Thoracic aorta (tissue), 2 donors: ENCODE data around the gene CUBN. TPM values are rescaled to one million over a fixed set of nuclear protein-coding genes. Genes with fewer than 3 reads are reported as not detected.

Source experiments
- ATAC-seq: fragments of 150-250 bp; one replicate; pipeline ENCODE4 v1.8.0; 2017; ENCODE audit warnings: low read depth; ENCODE audit not compliant: insufficient number of reproducible peaks, low FRiP score
- DNase-seq: peaks from one replicate; pipeline ENCODE4 v3.0.0-alpha.2; 2020; ENCODE audit warnings: low spot score
- H3K27ac ChIP-seq, 2 donors: fragments of 200-600 bp; sonication (generic); 1 replicate in 1 of 2; 2 replicates in 1 of 2; pipeline ENCODE4 v1.5.1; 2016; ENCODE audit warnings: mild to moderate bottlenecking in 2 of 2, moderate library complexity in 2 of 2
- H3K27me3 ChIP-seq: fragments of 200-600 bp; sonication (generic); replicated peaks from 2 replicates; pipeline ENCODE4 v1.6.0; 2016; ENCODE audit warnings: mild to moderate bottlenecking; ENCODE audit not compliant: insufficient read depth
- H3K36me3 ChIP-seq: fragments of 200-600 bp; sonication (generic); one replicate; pipeline ENCODE4 v1.5.1; 2016
- H3K4me1 ChIP-seq, 2 donors: fragments of 200-600 bp; sonication (generic); 1 replicate in 1 of 2; 2 replicates in 1 of 2; pipeline versions ENCODE4 v1.5.1 to v1.6.0; 2016; ENCODE audit warnings: low read depth in 2 of 2, mild to moderate bottlenecking in 1 of 2; ENCODE audit not compliant: control insufficient read depth in 1 of 2
- H3K4me3 ChIP-seq: fragments of 200-600 bp; sonication (generic); 2 replicates; pipeline ENCODE4 v1.5.1; 2016; ENCODE audit warnings: mild to moderate bottlenecking
- H3K9me3 ChIP-seq: fragments of 200-600 bp; sonication (generic); 2 replicates; pipeline ENCODE4 v1.5.1; 2016
- total RNA-seq, 2 donors: library from RNA; depleted of rRNA; stranded (reverse); fragments of >200 nt; gene quantifications; one replicate each; pipeline versions ENCODE4 v1.1.0 to v1.2.3, GENCODE V29; 2016
- TF ChIP-seq, protein P1 (sequence below): fragments of 200-600 bp; sonication (generic); IDR thresholded peaks from one replicate; pipeline ENCODE4 v1.5.1; 2019; ENCODE audit warnings: antibody characterized with exemption

CUBN gene
- total RNA-seq, 2 donors from 2014 or later = 4.1 to 4.6 TPM

DNA sequence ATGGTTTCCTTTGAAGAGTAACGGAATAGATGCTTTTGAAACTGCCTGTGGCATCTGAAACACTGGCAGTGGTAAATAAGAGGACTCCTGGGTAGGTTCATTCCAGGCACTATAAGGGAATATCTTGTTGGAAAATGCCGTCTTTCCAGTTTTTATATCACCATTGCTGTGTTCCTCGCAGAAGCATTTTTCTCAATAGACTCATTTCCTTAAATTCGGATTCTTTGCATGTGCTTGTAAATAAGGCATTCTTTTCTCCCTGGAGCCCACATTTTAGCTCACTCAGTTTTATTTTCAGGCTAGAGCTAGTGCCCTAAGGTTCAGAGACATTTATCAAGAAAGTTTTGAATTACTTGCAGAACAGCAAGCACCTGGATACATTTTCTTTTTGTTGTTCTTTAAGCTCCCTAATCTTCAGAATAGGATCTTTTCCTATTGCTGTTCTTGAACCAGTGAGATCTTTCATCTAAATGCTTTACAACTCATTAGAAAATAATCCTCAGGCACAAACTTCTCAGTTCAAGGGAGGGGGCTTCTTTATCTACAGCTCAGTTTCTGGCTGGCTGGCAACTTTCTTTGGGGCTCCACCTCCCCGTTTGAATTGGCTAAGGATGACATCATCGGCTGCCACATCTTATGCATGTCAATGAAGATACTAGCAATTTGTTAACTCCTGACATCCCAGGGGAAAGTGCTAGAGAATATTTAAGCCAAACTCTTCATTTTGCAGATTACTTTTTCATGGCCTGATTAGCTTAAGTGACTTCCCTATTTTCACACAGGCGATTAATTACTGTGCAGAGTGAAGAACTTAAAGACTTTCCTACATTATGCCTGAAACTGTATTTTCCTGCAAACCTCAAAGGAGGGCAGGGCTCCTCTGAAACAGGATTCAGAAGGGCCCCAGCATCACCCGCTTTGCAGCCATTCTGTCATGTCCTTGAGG, 178.7 kb downstream of the CUBN start:
- no peak overlapping the region for H3K4me3 ChIP-seq
- no peak for DNase-seq
- ATAC-seq = no peak
- no peaks in the 10 kb centered on the region for H3K27me3 ChIP-seq
- no peaks in the 10 kb centered on the region for H3K9me3 ChIP-seq
- H3K4me1 ChIP-seq = peaks cover 3 to 9% of the 10 kb centered on the region in 2 donors
- peak overlapping the region in 1 of 2 donors; percentile 1 for H3K27ac ChIP-seq
- no peaks in the 10 kb centered on the region for H3K36me3 ChIP-seq
- TF ChIP-seq, protein P1, sequence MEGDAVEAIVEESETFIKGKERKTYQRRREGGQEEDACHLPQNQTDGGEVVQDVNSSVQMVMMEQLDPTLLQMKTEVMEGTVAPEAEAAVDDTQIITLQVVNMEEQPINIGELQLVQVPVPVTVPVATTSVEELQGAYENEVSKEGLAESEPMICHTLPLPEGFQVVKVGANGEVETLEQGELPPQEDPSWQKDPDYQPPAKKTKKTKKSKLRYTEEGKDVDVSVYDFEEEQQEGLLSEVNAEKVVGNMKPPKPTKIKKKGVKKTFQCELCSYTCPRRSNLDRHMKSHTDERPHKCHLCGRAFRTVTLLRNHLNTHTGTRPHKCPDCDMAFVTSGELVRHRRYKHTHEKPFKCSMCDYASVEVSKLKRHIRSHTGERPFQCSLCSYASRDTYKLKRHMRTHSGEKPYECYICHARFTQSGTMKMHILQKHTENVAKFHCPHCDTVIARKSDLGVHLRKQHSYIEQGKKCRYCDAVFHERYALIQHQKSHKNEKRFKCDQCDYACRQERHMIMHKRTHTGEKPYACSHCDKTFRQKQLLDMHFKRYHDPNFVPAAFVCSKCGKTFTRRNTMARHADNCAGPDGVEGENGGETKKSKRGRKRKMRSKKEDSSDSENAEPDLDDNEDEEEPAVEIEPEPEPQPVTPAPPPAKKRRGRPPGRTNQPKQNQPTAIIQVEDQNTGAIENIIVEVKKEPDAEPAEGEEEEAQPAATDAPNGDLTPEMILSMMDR = no peak

GRCh38 chr10:16949816-16950215, 179.8 kb downstream of the CUBN start:
- Histone ChIP-seq H3K9me3 (no peaks in the 10 kb centered on the region), H3K27me3 (no peaks in the 10 kb centered on the region), H3K36me3 (no peaks in the 10 kb centered on the region), H3K4me3 (no peak overlapping the region), H3K4me1 (peaks cover 10 to 21% of the 10 kb centered on the region in 2 donors), H3K27ac (no peak overlapping the region)
- no peak for ATAC-seq
- TF ChIP-seq, protein P1 = no peak
- no peak for DNase-seq

GRCh38 chr10:16948361-16948760, 181.2 kb downstream of the CUBN start:
- Histone ChIP-seq H3K27ac (no peak overlapping the region), H3K4me1 (peaks cover 22 to 34% of the 10 kb centered on the region in 2 donors), H3K4me3 (no peak overlapping the region), H3K9me3 (no peaks in the 10 kb centered on the region), H3K27me3 (no peaks in the 10 kb centered on the region), H3K36me3 (no peaks in the 10 kb centered on the region)
- ATAC-seq (no peak), DNase-seq (no peak)
- TF ChIP-seq, protein P1 = no peak

GRCh38 chr10:16947069-16947468, 182.5 kb downstream of the CUBN start:
- no peak for ATAC-seq
- H3K9me3 ChIP-seq = no peaks in the 10 kb centered on the region
- no peak overlapping the region for H3K4me3 ChIP-seq
- H3K36me3 ChIP-seq = no peaks in the 10 kb centered on the region
- TF ChIP-seq, protein P1 = no peak
- no peak for DNase-seq
- no peak overlapping the region for H3K27ac ChIP-seq
- H3K27me3 ChIP-seq = no peaks in the 10 kb centered on the region
- peaks cover 24 to 39% of the 10 kb centered on the region in 2 donors for H3K4me1 ChIP-seq

DNA sequence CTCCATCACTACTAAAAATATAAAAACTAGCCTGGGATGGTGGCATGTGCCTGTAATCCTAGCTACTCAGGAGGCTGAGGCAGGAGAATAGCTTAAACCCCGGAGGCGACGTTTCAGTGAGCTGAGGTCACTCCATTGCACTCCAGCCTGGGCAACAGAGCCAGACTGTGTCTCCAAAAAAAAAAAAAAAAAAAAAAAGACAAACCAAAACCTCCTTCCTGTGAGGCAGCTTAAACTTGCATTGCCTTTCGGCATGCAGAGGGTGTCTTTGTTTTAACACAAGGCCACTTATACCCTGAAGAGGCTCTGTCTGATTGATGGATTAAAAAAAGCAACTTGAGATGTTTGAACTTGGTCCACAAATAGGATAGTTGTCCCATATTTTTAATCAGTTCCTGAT, 184.0 kb downstream of the CUBN start:
- Histone ChIP-seq H3K36me3 (no peaks in the 10 kb centered on the region), H3K4me3 (no peak overlapping the region), H3K27ac (peak overlapping the region; percentile 59 to 81), H3K4me1 (peaks cover 21 to 31% of the 10 kb centered on the region in 2 donors), H3K9me3 (no peaks in the 10 kb centered on the region), H3K27me3 (no peaks in the 10 kb centered on the region)
- TF ChIP-seq, protein P1 = no peak
- DNase-seq (no peak), ATAC-seq (no peak)
